GM23338 (cell line): ENCODE measurements around the gene GAK. TPM values are rescaled to one million over a fixed set of nuclear protein-coding genes. Genes with fewer than 3 reads are reported as not detected.

ENCODE experiments used
- ATAC-seq: fragments of 200-7000 bp; cut with Tn5 transposase; 3 replicates; pipeline ENCODE4 v1.9.1; 2020
- DNase-seq: peaks from one replicate; pipeline ENCODE4 v3.0.0-alpha.2; 2015; ENCODE audit warnings: low spot score
- H2AFZ ChIP-seq: fragments of 200-600 bp; sonication (generic); 2 replicates; pipeline ENCODE4 v1.8.0; 2016; ENCODE audit warnings: antibody characterized with exemption, mild to moderate bottlenecking, moderate library complexity
- H3F3A ChIP-seq: fragments of 200-600 bp; sonication (generic); replicated peaks from 2 replicates; pipeline ENCODE4 v1.8.0; 2017; ENCODE audit warnings: antibody characterized with exemption, mixed run types, low read depth
- H3K27ac ChIP-seq: fragments of 200-600 bp; sonication (generic); 2 replicates; pipeline ENCODE4 v1.6.1; 2016; ENCODE audit warnings: low read depth
- H3K27me3 ChIP-seq: fragments of 200-600 bp; sonication (generic); 2 replicates; pipeline ENCODE4 v1.8.0; 2016; ENCODE audit warnings: mild to moderate bottlenecking, mixed run types, moderate library complexity; ENCODE audit not compliant: insufficient read depth
- H3K36me3 ChIP-seq: fragments of 200-600 bp; sonication (generic); 2 replicates; pipeline ENCODE4 v1.8.0; 2016; ENCODE audit warnings: mild to moderate bottlenecking; ENCODE audit not compliant: insufficient read depth
- H3K4me1 ChIP-seq: fragments of 200-600 bp; sonication (generic); 2 replicates; pipeline ENCODE4 v1.8.0; 2016; ENCODE audit warnings: mild to moderate bottlenecking, moderate library complexity; ENCODE audit not compliant: insufficient read depth
- H3K4me2 ChIP-seq: fragments of 200-600 bp; sonication (generic); 2 replicates; pipeline ENCODE4 v1.7.1; 2017; ENCODE audit warnings: mixed run types
- H3K4me3 ChIP-seq: fragments of 200-600 bp; sonication (generic); 2 replicates; pipeline ENCODE4 v1.6.1; 2016; ENCODE audit warnings: mixed run types
- H3K79me2 ChIP-seq: fragments of 200-600 bp; sonication (generic); replicated peaks from 2 replicates; pipeline ENCODE4 v1.8.0; 2017; ENCODE audit warnings: mild to moderate bottlenecking; ENCODE audit not compliant: insufficient read depth
- H3K9me2 ChIP-seq: fragments of 200-600 bp; sonication (generic); 2 replicates; pipeline ENCODE4 v1.8.0; 2017; ENCODE audit not compliant: insufficient read depth
- H4K20me1 ChIP-seq: fragments of 200-600 bp; sonication (generic); replicated peaks from 2 replicates; pipeline ENCODE4 v1.8.0; 2017; ENCODE audit warnings: mild to moderate bottlenecking; ENCODE audit not compliant: insufficient read depth
- H3K27ac Mint-ChIP-seq: 2 replicates; pipeline ENCODE4 v1.8.0; 2020; ENCODE audit warnings: inconsistent platforms, mild to moderate bottlenecking, moderate library complexity, mixed read lengths
- H3K27me3 Mint-ChIP-seq: 3 replicates; pipeline ENCODE4 v1.8.0; 2022; ENCODE audit warnings: low read depth, mild to moderate bottlenecking, moderate library complexity, mixed read lengths, inconsistent platforms; ENCODE audit not compliant: insufficient read depth, poor library complexity
- H3K36me3 Mint-ChIP-seq: 3 replicates; pipeline ENCODE4 v1.8.0; 2021; ENCODE audit warnings: low read depth, mild to moderate bottlenecking, inconsistent platforms, moderate library complexity, mixed read lengths
- H3K4me1 Mint-ChIP-seq: 3 replicates; pipeline ENCODE4 v1.8.0; 2020; ENCODE audit warnings: mild to moderate bottlenecking, inconsistent platforms, mixed read lengths
- H3K4me3 Mint-ChIP-seq: 3 replicates; pipeline ENCODE4 v1.8.0; 2021; ENCODE audit warnings: moderate library complexity, mild to moderate bottlenecking, inconsistent platforms, mixed read lengths
- H3K9me3 Mint-ChIP-seq: 3 replicates; pipeline ENCODE4 v1.8.0; 2020; ENCODE audit warnings: moderate library complexity, mild to moderate bottlenecking, inconsistent platforms, mixed read lengths
- CREB1 ChIP-seq: fragments of 250-450 bp; sonication (Bioruptor Pico); IDR thresholded peaks from 2 replicates; pipeline ENCODE4 v1.5.0; 2020; ENCODE audit warnings: low read depth, mild to moderate bottlenecking, moderate library complexity
- EZH2phosphoT487 ChIP-seq: fragments of 200-600 bp; sonication (generic); IDR thresholded peaks from one replicate; pipeline ENCODE4 v1.8.1; 2018; ENCODE audit warnings: antibody characterized with exemption; ENCODE audit not compliant: unreplicated experiment
- JUNB ChIP-seq: IDR thresholded peaks from one replicate; pipeline ENCODE4 v1.6.1; 2016; ENCODE audit warnings: antibody characterized with exemption; ENCODE audit not compliant: unreplicated experiment
- NANOG ChIP-seq: IDR thresholded peaks from 2 replicates; pipeline ENCODE4 v1.6.1; 2016; ENCODE audit warnings: antibody characterized with exemption, borderline replicate concordance
- POLR2AphosphoS5 ChIP-seq: IDR thresholded peaks from 2 replicates; pipeline ENCODE4 v1.6.1; 2016; ENCODE audit warnings: antibody characterized with exemption, low read depth
- STAT1 ChIP-seq: IDR thresholded peaks from one replicate; pipeline ENCODE4 v1.6.1; 2016; ENCODE audit warnings: antibody characterized with exemption; ENCODE audit not compliant: unreplicated experiment
- ZNF114 ChIP-seq: fragments of 250-450 bp; sonication (Bioruptor Pico); IDR thresholded peaks from 2 replicates; pipeline ENCODE4 v1.5.0; 2020; ENCODE audit warnings: mild to moderate bottlenecking, moderate library complexity
- ZNF331 ChIP-seq: fragments of 250-450 bp; sonication (Bioruptor Pico); IDR thresholded peaks from 2 replicates; pipeline ENCODE4 v1.5.0; 2020; ENCODE audit warnings: low read depth, mild to moderate bottlenecking, moderate library complexity
- polyA plus RNA-seq: library from polyadenylated mRNA; unstranded; fragments of >200 nt; fragmentation: Nextera tagmentation; extraction: Ambion mirVana; gene quantifications from 2 replicates; pipeline ENCODE4 v1.2.1, GENCODE V29; 2016
- total RNA-seq: library from RNA; depleted of rRNA; stranded (reverse); fragments of >200 nt; shearing (Covaris generic); gene quantifications from 2 replicates; pipeline ENCODE4 v1.2.3, GENCODE V29; 2014
- TF ChIP-seq, protein P1 (sequence below), 2 experiments: fragments of 200-600 bp in 1 of 2; sonication (generic) in 1 of 2; conservative IDR thresholded peaks; 2 replicates each; pipeline versions ENCODE4 v1.5.1 to v1.6.1; 2016 to 2017; ENCODE audit warnings: antibody characterized with exemption in 2 of 2, low read depth in 2 of 2, mild to moderate bottlenecking in 2 of 2, moderate library complexity in 1 of 2
- TF ChIP-seq, protein P2 (sequence below): IDR thresholded peaks from one replicate; pipeline ENCODE4 v1.6.1; 2018; ENCODE audit warnings: antibody characterized with exemption; ENCODE audit not compliant: unreplicated experiment

GAK gene
- total and polyA plus RNA-seq, 2 experiments from 2014 or later: 48.5 to 124 TPM

DNA sequence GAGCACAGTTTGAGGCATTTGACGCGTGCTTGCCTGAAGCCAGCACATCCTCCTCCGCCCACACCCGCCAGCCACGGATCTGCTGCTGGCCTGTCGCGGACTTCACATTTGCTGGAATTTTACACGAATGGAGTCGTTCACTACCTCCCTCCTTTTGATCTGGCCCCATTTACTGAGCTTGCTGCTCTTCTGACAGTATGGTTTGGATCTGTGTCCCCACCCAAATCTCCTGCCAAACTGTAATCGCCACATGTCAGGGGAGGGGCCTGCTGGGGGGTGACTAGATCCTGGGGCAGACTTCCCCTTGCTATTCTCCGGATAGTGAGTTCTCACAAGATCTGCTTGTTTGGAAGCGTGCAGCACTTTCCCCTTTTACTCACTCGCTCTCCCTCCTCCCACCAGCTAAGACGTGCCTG is 86.3 kb downstream of the GAK start (continued):
- TF ChIP-seq, protein P1, sequence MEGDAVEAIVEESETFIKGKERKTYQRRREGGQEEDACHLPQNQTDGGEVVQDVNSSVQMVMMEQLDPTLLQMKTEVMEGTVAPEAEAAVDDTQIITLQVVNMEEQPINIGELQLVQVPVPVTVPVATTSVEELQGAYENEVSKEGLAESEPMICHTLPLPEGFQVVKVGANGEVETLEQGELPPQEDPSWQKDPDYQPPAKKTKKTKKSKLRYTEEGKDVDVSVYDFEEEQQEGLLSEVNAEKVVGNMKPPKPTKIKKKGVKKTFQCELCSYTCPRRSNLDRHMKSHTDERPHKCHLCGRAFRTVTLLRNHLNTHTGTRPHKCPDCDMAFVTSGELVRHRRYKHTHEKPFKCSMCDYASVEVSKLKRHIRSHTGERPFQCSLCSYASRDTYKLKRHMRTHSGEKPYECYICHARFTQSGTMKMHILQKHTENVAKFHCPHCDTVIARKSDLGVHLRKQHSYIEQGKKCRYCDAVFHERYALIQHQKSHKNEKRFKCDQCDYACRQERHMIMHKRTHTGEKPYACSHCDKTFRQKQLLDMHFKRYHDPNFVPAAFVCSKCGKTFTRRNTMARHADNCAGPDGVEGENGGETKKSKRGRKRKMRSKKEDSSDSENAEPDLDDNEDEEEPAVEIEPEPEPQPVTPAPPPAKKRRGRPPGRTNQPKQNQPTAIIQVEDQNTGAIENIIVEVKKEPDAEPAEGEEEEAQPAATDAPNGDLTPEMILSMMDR (conservative IDR thresholded peaks at IDR 0.05; ENCODE audit: low read depth in 2 of 2): no peak
- TF ChIP-seq NANOG (no peak), ZNF114 (CRISPR knock-in tag) (no peak), ZNF331 (CRISPR knock-in tag) (no peak)

DNA sequence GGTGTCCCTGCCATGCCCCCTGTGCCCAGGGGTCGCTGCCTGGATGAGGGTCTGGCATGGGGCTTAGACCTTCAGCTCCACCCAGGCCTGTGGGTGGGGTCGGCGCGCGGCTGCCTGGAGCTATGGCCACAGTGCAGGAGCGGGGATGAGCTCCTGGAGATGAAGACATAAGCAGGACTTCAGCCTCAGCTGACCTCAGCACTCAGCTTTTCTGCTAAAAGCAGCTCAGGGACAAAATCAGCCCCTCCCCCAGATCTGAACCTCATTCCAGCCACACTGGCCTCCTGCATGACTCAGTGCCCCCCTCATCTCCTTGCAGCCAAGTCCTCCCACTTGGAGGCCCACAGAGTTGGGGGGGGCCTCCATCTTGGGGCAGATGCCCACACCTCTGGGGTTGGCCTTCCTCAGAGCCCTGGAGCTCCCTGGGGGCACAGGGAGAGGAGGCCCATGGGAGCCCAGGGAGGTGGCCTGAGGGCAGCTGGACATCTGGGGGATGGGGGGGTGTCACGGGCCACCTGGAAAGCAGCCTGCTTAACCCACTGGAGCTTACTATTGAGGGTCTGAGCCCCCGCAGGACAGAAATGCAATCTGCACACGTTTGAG is 86.8 kb downstream of the GAK start:
- TF ChIP-seq NANOG (no peak), STAT1 (no peak), EZH2phosphoT487 (no peak), JUNB (no peak), CREB1 (no peak), POLR2AphosphoS5 (no peak)
- TF ChIP-seq, protein P2, sequence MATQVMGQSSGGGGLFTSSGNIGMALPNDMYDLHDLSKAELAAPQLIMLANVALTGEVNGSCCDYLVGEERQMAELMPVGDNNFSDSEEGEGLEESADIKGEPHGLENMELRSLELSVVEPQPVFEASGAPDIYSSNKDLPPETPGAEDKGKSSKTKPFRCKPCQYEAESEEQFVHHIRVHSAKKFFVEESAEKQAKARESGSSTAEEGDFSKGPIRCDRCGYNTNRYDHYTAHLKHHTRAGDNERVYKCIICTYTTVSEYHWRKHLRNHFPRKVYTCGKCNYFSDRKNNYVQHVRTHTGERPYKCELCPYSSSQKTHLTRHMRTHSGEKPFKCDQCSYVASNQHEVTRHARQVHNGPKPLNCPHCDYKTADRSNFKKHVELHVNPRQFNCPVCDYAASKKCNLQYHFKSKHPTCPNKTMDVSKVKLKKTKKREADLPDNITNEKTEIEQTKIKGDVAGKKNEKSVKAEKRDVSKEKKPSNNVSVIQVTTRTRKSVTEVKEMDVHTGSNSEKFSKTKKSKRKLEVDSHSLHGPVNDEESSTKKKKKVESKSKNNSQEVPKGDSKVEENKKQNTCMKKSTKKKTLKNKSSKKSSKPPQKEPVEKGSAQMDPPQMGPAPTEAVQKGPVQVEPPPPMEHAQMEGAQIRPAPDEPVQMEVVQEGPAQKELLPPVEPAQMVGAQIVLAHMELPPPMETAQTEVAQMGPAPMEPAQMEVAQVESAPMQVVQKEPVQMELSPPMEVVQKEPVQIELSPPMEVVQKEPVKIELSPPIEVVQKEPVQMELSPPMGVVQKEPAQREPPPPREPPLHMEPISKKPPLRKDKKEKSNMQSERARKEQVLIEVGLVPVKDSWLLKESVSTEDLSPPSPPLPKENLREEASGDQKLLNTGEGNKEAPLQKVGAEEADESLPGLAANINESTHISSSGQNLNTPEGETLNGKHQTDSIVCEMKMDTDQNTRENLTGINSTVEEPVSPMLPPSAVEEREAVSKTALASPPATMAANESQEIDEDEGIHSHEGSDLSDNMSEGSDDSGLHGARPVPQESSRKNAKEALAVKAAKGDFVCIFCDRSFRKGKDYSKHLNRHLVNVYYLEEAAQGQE: no peak
- H4K20me1 ChIP-seq: no peaks in the 10 kb centered on the region
- H3K4me2 ChIP-seq: no peak overlapping the region
- H3K36me3 Mint-ChIP-seq: peaks cover 2% of the 10 kb centered on the region; the same call in 2 of the 3 replicates
- no peak for DNase-seq
- H3K4me3 Mint-ChIP-seq: no peak overlapping the region
- no peak overlapping the region for H2AFZ ChIP-seq
- no peaks in the 10 kb centered on the region for H3K9me2 ChIP-seq
- H3K36me3 ChIP-seq: no peaks in the 10 kb centered on the region
- H3K4me1 ChIP-seq: no peaks in the 10 kb centered on the region
- H3F3A ChIP-seq: no peaks in the 10 kb centered on the region
- H3K27me3 Mint-ChIP-seq: peaks cover 3% of the 10 kb centered on the region
- H3K4me1 Mint-ChIP-seq: no peaks in the 10 kb centered on the region
- no peaks in the 10 kb centered on the region for H3K79me2 ChIP-seq
- peaks cover 3% of the 10 kb centered on the region; the same call in 1 of the 3 replicates for H3K9me3 Mint-ChIP-seq
- no peak overlapping the region for H3K27ac ChIP-seq
- H3K27ac Mint-ChIP-seq: no peak overlapping the region
- ATAC-seq: no peak
- no peaks in the 10 kb centered on the region for H3K27me3 ChIP-seq
- no peak overlapping the region for H3K4me3 ChIP-seq
